Stimulated activated CD8-positive, alpha-beta memory T cell treated with anti-CD3 and anti-CD28 coated beads, Interleukin-15, amount 100 ng/mL, for 48 hours (primary cell): ENCODE data around the gene RPS2.
A peak's percentile ranks its signal among the peaks of the same experiment; 100 is the strongest.

Experiments used
- DNase-seq, 2 donors: peaks; one replicate each; pipeline ENCODE4 v3.0.0-alpha.2; 2020; ENCODE audit warnings: low read depth in 2 of 2

RPS2 gene

DNA sequence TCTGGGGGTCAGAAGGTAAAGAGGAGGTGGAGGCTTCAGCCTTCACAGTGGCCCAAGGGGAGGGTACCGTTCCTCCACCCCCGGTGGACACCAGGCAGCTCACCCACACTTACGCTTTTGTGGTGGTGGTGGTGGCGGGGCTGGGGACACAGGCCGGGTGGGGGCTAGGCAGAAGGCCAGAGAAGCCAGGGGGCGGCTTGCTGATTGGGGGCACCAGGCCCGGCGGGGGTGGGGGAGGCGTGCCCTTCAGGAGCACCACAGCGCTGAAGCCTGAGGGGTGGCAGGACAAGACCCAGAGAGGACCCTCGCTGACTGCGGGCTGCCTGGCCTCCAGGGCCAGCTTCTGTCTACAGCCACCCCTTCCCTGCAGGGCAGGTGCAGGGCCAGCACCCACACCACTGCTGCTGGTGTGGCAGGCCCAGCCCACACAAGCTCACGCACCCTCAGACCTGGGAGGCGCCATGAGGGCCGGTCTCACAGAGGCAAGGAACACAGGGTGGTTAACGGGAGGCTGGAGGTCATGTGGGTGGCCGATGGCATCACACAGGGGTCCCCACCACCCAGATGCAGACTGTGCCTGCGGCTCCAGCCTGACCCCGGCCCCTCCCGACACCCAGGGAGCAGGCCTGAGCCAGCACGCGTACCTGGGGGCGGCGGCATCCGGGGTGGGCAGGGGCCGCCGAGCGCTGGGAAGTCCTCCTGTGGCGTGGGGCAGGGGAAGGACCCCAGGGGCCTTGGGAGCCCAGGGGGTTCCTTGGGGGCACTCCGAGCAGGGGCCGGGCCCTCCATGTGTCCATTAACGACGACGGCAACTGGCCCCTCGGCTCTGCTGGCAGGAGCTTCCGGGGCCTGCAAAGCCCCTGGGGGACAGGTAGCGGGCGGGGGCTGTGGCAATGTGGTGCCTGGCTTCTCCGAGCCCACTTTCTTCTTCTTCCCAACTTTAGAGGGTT is 34.5 kb upstream of the RPS2 start:
- DNase-seq = no peak

- DNase-seq = no peak
Measured at GRCh38 chr16:1998360-1998835, 33.8 kb upstream of the RPS2 start.

DNA sequence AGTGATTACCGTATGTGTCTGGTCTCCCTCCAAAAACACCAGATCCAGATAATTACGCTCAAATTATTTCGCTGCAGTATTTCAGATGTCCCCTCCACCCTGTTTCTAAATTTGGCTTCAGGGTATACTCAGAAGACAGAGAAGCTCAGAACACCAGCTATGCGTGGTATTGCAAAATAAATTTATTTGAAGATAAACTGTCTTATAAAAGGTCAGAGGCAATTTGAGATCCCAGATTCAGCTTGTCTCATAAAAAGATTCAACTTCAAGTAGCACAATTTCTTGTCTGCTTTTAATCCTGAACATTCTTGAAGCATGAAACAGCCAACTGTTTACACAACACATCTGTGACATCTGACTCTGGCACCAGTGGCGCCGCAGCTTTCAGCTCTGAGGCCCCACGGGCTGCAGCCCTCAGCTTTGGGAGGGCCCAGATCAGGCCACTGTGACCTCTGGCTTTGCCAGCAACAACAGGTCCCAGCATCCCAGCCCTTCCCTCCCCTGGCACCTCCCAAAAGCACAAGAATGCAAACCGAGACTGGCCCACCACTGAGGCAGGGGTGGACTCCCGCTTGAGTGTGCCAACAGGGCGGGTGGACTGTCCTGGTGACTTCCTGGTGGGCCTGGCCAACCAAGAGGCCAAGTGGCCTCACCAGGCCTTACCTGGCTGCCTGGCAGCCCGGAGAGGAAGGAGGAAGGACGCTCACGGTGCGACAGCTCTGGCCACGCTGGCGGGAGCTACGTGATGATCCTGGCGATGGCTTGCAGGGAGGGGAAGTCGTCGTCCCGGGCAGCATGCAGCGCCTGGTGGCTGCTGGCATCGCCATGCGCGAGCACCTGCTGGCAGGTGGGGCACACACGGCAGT is 33.1 kb upstream of the RPS2 start:
- no peak for DNase-seq

DNA sequence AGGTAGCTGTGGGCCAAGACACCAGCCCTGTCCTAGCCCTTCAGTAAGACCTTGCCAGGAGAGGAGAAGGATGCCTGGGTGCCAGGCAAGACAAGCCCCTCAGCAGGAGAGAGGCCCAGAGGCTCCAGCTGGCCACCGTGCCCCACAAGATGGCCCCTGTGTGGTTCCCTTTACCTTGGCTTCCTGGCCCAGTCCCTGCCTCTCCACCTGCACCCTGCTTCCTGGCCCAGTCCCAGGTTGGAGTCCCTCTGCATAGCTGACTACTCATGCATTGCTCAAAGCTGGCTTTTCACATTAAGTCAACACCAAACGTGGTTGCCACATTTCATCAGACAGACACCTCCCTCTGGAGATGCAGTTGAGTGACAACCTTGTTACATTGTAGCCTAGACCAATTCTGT is 29.1 kb upstream of the RPS2 start:
- no peak for DNase-seq

DNA sequence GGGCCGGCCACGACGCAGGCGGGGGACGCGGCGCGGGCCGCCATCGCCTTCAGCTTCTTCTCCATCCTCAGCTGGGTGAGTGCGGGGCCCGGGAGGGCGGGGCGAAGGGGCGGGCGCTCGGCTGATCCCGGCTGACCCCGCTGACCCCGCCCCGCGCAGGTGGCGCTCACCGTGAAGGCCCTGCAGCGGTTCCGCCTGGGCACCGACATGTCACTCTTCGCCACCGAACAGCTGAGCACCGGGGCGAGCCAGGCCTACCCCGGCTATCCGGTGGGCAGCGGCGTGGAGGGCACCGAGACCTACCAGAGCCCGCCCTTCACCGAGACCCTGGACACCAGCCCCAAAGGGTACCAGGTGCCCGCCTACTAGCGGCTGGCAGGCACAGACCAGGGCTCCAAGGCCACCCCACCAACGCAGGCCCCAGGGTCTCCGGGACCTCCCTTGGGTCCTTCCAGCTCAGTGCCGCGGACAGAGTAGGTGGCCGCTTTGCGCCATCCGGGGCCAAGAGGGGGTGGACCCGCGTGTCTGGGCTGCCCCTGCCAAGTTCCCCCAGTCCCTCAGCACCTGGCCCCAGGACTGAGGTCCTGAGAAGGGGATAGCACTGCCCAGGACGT is 28.2 kb upstream of the RPS2 start:
- DNase-seq = no peak

DNA sequence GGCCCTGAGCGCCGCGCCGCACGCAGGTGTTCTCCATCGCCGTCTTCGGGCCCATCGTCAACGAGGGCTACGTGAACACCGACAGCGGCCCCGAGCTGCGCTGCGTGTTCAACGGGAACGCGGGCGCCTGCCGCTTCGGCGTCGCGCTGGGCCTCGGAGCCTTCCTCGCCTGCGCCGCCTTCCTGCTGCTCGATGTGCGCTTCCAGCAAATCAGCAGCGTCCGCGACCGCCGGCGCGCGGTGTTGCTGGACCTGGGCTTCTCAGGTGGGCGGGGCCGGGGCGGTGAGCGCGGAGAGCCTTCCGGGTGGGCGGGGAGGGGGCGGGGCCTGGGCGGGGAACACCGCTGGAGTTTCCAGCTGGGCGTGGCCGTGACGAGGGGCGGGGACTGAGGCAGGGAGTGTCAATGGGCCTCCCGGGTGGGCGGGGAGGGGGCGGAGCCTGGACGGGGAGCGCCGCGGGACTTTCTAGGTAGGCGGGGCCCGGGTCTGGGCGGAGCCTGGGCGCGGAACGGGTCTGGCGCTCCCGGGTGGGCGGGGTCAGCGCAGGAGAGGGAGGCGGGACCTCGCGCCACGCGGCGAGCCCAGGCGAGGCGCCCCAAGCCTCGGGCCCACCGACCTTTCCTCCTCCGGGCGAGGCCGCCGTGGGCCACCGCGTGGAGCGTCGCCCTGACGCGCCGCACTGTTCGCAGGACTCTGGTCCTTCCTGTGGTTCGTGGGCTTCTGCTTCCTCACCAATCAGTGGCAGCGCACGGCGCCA is 27.5 kb upstream of the RPS2 start:
- DNase-seq = peak; percentile 93 to 94

- no peak for DNase-seq
Measured at GRCh38 chr16:1991588-1991947, 26.9 kb upstream of the RPS2 start.

GRCh38 chr16:1991135-1991551 is 26.5 kb upstream of the RPS2 start:
- DNase-seq = peak in 1 of 2 donors; percentile 37

- peak in 1 of 2 donors; percentile 35 for DNase-seq
Measured at GRCh38 chr16:1990351-1991134, 25.9 kb upstream of the RPS2 start.

DNA sequence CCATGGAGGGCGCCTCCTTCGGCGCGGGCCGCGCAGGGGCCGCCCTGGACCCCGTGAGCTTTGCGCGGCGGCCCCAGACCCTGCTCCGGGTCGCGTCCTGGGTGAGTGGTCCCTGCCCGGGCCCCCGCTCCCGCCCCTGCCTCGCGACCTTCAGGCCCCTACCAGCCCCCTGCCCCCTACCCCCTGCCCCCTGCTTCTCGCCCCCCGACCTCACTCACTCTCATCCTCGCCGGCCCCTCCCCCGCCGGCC is 25.4 kb upstream of the RPS2 start:
- no peak for DNase-seq

DNA sequence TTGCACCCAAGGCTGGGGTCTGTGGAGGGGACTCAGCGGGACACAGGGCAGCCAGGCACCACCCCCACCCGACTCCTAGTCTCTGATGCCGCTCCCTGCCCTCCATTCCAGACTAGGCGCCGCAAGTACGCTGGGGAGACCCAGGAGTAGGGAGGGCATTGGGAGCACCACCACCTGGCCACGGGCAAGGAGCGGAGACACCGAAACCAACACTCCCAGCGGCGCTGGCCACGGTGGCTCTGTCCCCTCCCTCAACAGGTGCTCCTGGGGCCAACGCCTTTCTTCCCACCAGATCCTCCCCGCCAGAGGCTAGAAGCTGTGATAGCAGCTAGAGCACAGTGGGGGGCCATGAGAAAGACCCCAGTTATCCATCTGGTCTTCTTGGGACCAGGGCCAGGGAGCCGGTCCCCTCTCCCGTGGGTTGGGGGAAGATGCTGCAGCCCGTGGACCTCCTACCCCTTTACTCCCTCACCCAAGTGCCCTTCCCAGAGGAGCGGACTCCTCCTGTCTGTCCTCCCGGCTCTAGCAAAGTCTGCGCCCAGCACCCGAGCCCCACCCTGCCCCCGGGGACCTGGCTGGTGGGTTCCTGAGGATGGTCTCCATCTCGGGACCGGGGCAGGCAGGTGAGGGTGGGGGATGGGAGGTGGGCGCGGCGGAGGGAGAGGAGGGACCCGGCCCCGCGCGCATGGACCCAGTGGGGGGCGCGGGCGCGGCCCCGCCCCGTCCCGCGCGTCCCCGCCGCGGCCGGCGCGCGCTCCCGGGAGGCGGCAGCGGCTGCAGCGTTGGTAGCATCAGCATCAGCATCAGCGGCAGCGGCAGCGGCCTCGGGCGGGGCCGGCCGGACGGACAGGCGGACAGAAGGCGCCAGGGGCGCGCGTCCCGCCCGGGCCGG is 24.8 kb upstream of the RPS2 start, which contains the start of gene SYNGR3:
Gene SYNGR3 (plus strand): TSS at position 762 of the 892 bp plus-strand sequence. CDS start 133 bp downstream, outside the sequence.
- DNase-seq = no peak

DNA sequence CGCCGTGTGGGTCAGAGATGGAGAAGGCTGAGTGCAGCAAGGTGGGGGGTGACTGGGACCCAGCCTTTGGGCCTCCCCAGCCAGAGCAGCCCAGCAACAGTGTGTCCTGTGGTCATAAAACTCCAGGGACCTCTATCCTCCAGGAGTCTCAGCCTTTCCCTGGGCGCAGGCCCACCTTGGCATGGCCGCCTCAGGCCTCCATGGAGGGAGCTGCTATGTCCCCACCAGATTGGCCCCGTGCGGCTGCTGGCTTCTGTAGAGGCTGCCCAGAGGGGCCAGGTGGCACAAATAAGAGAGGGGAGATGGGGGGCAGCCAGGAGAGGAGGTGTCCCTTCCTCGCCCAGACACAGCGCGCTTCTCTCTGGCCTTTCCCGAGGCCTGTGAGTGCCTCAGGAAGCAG is 22.6 kb upstream of the RPS2 start:
- no peak for DNase-seq

DNA sequence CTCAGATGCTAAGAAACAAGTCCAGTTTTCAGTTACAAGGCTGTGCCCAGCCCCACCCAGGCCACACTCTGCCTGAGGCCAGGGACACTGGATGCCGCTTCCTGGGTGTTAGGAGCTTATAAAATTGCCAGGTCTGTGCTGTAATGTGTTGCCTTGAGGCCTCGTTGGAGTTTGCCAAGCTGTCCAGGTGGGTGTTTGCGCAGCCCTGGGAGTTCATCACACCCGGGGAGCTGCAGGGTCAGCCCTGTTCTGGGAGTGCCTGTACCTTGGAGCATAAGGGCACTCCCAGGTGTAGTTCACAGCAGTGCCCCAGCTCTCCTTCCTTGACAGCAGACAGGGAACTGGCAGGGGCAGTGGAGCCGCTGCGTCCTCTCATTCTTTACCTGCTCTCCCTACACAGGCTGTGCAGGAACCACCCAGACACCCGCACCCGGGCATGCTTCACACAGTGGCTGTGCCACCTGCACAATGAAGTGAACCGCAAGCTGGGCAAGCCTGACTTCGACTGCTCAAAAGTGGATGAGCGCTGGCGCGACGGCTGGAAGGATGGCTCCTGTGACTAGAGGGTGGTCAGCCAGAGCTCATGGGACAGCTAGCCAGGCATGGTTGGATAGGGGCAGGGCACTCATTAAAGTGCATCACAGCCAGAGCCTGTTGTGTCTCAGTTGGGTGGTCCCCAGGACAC is 21.0 kb upstream of the RPS2 start:
- no peak for DNase-seq

DNA sequence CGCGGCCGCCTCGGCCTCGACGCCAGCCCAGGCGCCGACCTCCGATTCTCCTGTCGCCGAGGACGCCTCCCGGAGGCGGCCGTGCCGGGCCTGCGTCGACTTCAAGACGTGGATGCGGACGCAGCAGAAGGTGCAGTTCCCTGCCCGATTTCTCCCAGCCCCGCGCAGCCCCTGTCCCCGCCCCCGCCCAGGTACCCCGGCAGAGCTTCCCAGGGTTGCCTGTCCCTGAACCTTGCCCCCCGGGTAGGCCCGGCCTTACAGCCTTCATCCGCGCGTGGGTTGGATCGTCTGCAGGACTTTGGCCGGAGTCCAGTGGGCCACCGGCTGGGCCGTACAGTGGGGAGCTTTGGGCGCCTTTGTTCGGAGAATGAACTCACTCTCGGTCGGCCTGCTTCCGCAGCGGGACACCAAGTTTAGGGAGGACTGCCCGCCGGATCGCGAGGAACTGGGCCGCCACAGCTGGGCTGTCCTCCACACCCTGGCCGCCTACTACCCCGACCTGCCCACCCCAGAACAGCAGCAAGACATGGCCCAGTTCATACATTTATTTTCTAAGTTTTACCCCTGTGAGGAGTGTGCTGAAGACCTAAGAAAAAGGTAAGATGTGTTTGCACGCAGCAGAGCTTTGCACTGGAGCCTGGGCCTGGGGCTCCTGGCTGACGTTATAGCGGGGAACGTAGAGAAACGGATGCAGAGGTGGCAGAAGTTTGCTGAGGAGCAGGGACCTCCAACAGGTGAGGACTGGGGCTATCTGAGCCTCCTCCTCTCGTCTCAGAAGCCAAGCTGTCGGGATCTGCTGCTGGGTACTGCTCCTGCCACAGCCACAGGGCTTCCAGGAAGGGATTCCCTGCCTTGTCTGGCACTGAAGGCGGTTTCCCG is 20.0 kb upstream of the RPS2 start:
- DNase-seq = no peak

GRCh38 chr16:1983544-1984346 is 19.1 kb upstream of the RPS2 start, which contains the start of gene GFER:
Gene GFER (plus strand): TSS chr16:1984193. CDS start chr16:1984219, 26 bp downstream.
- peak; percentile 77 to 79 for DNase-seq

- no peak for DNase-seq
Measured at GRCh38 chr16:1982991-1983543, 18.4 kb upstream of the RPS2 start.

DNA sequence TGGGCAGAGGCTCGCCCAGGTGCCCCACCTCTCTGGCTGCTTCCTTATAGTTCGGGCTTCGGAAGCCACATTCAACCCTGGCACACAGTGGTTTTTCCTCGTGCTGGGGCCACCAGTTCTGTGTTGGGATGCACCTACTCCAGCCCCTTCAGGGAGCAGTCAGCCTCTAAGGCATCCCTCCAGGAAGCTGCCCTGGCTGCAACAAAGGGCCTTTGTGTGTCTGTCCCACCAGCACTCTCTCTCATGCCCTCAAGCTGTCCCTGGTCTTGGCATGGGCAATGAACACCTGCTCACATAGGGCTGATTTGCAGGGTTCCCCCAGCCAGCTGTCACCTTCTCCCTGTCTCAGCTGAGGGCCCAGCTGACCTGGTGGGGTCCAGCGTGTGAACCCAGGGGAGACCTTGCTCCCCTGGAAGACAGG is 17.4 kb upstream of the RPS2 start:
- no peak for DNase-seq
